HG02642 (cell line): Measurements from ENCODE around the gene TRAF3IP1.
A peak's percentile ranks its signal among the peaks of the same experiment; 100 is the strongest.
"Not testable (repeated sequence)": the region's sequence is repeated elsewhere in the genome, so short reads cannot be mapped to it uniquely, and the experiment has no call there.

Experiments used
- ATAC-seq: cut with Tn5 transposase; IDR thresholded peaks from one replicate; pipeline ENCODE4 v1.9.1; 2021; ENCODE audit warnings: mild to moderate bottlenecking; ENCODE audit not compliant: unreplicated experiment, poor library complexity

Gene TRAF3IP1

DNA sequence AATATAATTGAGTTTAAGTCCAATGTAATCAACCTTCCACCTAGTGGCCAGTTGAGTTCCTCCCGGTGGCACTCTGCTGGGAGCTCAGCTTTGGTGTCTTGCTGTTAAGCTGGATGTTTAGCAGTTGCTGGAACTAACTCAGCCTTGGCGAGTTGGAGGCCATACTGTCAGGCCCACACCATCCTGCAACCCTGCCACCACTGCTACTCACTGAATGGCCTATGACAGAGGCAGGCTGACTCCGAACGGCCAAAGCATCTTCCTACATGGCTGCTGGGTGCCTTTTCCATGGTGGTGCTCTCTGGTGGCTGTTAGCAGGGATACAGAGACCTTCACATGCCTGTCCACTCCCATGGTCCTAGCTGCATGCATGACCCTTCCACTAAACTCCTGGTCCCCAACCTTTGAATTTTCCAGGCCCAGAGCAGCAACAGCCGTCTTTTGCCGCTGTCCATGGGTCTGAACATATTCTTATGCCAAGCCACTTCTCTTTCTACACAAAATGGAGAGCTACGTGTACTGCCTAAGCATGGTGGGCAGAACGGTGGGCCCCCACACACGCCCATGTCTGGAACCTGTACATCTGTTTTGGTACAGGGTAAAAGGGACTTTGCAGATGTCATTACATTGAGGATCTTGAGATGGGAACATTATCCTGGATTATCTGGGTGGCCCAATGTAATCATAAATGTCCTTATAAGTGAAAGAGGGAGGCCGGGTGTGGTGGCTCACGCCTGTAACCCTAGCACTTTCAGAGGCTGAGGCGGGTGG is 15.0 kb upstream of the TRAF3IP1 start:
- no peak for ATAC-seq

DNA sequence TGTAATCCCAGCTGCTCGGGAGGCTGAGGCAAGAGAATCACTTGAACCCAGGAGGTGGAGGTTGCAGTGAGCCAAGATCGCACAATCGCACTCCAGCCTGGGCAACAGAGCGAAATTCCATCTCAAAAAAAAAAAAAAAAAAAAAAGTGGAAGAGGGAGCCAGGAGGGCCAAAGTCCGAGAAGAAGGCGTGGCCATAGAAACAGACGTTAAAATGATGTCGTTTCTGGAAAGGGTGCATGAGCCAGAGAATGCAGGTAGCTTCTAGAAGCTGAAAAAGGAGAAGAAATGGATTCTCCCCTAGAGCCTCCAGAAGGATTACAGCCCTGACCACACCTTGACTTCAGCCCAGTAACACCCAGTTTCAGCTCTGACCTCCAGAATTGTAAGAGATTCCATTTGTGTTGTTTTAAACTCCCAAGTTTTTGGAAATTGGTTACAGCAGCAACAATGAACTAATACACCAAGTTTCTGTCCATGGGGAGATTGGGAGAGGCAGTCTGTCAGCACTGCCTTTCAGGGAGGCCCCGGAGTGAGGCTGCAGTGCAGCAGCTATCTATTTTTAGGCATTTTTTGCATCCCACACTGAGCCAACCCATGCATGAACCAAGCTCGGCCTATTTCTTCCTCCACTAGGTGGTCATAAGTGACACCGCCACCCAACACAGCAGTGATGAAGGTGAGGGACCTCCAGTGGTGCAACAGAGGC is 14.2 kb upstream of the TRAF3IP1 start:
- ATAC-seq: no peak

DNA sequence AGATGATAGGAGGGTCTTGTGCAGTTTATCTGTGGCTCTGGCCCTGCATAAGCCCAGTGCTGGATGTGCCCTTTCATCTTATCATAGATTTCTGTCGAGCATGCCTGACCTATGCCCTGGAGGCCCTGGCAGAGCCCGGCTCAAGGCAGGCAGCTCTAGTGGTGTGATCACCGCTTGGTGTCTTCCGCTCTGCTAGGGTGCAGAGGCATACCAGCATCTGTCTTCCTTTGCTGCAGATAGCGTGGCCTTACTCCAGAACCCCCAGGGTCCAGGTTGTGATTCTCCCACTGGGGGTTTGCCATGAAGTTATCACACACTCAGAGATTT is 13.7 kb upstream of the TRAF3IP1 start:
- ATAC-seq: no peak

DNA sequence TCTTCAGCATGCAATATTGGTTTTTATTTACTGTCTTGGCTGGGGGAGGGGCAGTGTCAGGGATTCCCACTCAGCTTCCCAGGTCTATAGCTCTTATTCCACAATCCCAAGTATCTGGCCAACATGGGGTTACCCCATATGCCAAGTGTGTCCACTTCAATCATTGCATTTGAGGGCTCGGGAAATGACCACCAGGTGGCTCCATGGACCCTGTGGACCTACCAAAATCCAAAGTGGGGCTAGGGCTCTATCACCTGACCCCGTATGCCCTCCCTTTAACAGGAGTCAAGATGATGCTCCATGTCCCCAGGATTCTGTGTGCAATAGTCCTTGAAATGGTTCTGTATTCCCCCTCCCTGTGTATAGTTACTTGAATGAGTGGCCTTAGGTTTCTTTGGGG is 12.1 kb upstream of the TRAF3IP1 start:
- no peak for ATAC-seq

DNA sequence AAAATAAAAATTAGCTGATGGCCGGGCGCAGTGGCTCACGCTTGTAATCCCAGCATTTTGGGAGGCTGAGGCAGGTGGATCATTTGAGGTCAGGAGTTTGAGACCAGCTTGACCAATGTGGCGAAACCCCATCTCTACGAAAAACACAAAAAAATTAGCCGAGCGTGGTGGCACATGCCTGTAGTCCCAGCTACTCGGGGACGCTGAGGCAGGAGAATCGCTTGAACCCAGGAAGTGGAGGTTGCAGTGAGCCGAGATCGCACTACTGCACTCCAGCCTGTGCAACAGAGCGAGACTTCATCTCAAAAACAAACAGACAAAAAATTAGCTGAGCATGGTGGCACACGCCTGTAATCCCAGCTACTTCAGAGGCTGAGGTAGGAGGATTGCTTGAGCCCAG is 9.6 kb upstream of the TRAF3IP1 start:
- not testable (repeated sequence) for ATAC-seq

DNA sequence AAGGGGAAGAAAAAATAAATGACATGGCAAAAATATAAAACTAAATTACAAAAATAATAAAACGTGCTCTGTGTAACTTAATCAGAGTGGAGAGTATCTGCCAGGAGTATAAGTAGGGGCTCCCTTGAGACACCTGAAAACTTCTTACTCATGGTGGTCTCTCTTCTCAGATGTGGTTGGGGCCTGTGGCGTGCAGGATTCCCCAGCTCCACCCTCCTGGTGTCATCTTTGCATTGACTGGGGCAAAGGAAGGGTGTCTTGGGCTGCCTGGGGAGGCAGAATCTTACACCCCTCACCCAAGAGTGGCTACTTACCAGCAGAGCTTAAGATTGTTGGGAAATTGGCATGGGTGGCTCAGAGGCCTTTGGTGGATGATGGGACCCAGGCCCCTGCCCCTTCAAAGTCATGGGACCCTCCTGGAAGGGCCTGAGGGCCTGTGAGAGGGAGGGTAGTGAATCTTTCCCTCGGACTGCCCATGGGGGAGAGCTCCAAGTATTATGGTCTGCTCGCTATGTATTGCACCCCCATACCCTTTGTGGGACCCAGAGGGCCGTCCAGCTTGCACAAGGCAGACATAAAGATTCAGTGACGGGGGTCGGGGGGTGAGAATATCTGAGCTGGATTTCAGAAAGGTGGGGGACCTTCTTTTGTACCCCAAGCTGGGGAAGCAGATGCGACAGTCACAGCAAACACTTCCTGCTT is 6.9 kb upstream of the TRAF3IP1 start:
- no peak for ATAC-seq

DNA sequence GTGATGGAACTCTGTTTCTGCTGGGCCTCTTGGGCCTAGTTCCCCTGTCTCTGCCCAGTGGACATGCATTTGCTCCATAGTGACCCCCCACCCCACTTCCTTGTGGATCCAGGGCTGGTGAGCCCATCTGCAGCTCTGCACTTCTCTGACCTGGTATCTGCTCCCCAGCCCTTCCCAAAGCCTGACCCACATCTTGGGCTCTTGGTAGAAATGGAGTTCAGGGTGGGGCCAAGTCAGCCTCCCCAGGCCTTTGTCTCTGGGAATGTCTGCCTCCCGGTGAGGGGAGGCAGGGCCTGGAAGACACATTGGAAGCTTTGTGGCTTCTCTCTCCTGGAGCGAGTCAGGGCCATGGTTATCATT is 6.3 kb upstream of the TRAF3IP1 start:
- ATAC-seq: no peak

DNA sequence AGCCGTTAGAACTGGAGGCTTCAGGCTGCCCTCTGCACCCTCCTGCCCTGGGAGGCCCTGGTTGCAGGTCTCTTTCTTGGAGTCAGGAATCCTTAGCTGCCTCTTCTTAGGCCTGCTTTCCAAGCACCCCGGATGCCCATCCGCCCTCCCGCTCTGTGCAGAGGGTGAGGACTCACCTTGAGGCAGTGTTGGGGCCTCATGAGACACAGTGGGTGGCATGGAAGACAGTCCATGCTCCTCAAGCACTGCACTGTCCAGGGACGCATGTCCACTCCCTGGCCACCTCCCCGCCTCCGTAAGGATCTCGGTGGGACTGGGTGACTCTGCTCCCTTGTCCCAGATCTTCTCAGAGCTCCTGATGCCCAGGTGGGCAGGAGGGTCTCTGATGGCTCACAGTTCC is 5.7 kb upstream of the TRAF3IP1 start:
- ATAC-seq: no peak

DNA sequence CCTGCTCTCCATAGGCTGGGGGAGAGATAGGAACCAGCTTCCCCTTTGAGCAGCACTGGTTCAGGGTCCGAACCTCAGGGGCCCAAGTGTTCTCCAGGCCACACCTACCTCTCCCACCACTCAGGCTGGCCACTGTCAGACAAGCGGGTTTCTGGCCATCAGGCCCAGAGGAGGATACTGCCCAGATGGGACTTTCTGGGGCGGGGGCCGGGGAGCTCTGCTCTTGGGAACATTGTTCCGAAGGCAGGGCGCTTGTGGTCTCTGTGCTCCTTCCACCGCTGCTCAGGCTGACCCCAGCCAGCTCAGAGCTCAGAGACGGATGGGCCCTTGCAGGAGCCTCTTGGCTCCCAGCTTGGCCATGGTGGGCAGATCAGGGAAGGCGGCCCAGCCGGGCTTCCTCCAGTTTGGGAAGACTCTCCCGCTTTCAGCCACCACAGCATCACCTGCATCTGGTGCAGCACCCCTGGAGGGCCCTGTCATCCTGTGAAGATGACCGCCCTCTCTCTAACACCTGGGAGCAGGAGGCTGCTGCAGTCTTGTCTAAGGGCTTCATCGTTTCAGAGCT is 5.2 kb upstream of the TRAF3IP1 start:
- no peak for ATAC-seq

DNA sequence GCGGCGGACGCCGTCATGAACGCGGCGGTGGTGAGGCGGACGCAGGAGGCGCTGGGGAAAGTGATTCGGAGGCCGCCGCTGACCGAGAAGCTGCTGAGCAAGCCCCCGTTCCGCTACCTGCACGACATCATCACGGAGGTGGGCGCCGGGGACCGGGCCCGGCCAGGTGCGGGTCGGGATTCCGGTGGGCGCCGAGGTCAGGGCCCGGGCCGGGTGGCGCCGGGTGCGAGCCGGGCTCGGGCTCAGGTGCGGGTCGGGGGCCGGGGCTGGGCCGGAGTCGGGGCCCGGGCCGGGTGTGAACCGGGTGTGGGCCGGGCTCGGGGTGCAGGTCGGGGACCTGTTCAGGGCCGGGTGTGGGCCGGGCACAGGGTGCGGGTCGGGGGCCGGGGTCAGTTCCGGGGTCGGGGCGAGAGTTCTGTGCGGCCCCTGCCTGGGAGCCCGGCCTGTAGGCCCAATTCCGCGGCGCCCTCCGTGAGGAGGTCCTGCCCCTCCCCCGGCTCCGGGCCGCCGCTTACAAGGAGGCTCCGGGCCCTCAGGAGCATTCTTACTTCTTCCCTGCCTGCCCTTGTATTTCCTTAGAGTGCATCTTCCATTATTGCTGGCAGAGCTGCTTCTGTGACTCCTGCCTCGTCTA is 447 bp downstream of the TRAF3IP1 start:
- ATAC-seq: peak; percentile 41

DNA sequence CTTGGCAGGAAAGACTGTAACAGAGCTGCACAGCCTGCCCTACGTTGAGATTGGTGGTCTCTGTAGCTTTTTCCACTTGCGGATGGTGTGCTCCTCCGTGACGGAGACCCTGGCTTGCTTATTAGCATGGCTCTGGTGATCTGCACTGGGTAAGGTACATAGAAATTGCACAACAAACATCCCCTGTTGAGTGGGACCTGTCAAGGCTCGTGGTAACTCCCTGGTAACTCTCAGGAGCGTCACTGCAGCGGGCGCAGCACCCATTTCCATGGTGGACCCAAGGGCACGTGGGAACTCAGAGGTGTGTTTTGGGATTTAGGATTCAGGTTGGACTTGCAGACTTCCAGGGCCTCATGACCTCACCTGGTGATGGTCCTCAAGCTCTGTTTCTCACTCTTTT is 1.1 kb downstream of the TRAF3IP1 start:
- ATAC-seq: no peak

DNA sequence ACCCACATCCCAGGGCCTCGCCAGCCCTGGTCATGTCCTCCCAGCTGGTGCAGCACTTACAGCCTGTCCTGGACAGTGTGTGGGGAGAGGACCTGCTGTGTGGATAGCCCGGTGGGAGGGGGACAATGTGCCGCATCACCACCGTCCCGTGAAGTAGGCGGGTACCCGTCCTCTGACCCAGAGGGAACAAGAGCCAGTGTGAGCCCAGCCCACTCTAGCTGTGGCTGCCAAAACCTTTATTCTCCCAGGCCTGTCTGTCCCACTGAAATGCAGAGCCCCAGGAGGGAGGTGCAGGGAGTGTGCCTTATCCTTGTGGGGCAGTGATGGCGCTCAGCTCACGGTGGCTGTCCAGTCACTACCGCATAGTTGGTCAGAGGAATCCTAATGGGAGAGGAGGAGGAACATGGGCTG is 1.7 kb downstream of the TRAF3IP1 start:
- ATAC-seq: no peak

DNA sequence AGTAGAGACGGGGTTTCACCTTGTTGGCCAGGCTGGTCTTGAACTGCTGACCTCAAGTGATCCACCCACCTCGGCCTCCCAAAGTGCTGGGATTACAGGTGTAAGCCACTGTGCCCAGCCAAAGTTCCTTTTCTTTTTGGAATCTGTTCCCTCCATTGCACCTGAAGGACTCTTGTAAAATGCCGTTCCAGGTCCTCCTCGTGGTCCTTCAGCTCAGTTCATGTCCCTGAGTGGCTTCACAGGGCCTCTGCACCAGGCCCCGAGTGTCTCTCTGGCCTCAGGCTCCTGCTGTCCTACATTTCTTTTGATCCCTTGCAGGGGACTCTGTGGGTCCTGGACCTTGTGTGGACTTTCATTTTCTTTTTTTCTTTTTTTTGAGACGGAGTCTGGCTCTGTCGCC is 3.9 kb downstream of the TRAF3IP1 start:
- not testable (repeated sequence) for ATAC-seq

DNA sequence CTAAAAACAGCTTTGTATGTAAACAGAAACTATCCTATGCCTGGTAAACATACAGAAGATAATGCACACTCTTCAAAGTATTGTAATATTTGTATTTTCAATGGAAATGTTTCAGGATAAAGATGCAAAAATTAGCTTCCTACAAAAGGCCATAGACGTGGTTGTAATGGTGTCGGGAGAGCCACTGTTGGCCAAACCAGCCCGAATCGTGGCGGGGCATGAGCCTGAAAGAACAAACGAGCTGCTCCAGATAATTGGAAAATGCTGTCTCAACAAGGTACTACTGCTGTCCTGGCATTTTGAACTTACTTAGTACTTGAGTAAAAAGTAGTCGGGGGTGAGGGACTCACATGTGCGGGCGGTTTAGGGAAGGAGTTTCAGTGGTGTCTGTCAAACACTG is 5.4 kb downstream of the TRAF3IP1 start:
- no peak for ATAC-seq

DNA sequence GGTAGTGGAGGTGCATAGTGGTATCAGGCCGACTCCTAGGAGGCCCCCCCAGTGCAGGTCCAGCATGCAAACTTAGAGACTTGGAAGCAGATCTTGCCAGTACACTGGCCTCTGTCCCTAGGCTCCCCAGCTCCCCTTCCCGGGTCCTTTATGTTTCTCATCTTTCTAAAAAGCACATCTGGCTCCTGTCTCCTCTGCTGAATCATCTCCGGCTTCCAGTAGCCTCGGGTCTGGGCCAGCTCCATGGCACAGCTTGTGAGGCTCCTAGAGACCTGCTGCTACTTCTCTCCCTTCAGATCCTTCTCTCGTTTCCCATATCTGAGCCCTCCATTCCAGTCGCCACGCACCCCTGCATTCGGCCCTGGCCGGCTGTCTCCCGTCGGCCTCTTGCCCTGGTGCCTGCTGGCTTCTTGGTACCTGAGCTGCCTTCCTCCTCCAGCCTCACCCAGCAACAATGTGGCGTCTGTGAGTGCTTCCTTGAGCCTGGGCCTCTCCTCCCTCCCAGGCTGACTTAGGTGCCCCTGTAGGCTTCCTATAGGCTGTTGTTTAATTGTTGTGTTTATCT is 6.6 kb downstream of the TRAF3IP1 start:
- no peak for ATAC-seq

DNA sequence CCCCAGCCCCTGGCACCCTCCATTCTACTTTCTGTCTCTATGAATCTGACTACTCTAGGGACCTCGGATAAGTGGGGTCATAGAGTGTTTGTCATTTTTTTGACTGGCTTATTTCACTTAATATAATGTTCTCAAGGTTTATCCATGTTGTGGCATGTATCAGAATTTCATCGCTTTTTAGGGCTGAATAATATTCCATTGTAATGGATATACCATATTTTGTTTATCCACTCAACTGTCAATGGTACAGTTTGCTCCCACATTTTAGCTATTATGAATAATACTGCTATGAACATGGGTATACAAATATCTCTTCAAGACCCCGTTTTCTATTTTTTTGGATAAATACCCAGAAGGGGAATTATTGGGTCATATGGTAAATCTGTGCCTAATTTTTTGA is 7.4 kb downstream of the TRAF3IP1 start:
- ATAC-seq: no peak

DNA sequence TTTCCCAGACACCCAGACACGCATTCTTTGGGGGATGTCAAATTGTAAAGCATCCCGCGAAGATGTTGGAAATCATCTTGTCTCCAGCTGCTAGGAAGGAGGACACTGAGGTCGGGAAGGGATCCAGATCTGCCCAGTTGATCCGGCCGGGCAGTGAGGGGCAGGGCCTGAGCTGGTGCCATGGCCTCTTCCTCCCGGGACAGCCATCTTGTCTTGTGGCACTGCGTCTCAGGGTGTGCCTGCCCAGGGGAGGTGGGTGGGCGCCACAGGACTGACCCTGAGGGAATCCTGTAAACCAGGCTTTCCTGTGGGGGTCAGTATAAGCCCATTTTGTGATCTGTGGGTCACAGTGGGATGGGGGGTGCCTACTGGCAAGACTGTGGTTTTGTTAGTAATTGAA is 10.1 kb downstream of the TRAF3IP1 start:
- no peak for ATAC-seq

DNA sequence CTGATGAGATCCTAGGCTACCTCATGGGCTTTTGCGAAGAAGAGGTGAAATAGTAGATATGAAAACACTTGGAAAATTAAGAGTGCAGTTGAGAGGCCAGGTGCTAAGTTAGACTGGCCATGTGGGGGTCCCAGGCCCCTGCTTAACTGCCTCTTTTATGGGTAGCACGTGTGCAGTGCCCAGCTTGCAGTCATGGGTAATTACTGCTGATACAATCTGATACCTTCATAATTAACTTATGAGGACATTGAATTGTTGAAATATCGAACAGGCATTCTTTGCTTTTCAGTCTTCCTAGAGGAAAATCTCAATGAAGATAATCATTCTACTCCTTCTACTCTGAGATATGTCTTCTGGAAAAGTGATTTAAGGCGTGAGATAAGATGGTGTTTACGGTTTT is 11.6 kb downstream of the TRAF3IP1 start:
- no peak for ATAC-seq

DNA sequence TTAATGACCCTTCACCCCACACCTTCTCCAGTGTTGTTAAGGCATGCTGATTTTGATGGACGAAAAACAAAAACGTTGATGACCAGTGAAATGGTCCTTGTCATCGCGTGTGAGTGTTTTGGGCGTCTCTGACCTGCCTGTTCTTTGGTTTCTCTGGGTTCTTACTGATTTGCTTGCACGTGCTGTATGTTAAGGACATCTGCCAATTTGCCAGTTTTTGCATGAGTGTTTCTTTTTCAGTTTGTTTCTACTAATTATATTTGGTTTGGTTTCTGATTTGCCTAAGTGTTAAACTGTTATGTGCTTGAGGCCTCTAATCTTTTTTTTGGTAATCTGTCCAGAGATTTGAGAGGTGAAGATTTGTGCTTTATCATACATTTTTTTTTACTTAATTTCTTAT is 14.6 kb downstream of the TRAF3IP1 start:
- no peak for ATAC-seq

DNA sequence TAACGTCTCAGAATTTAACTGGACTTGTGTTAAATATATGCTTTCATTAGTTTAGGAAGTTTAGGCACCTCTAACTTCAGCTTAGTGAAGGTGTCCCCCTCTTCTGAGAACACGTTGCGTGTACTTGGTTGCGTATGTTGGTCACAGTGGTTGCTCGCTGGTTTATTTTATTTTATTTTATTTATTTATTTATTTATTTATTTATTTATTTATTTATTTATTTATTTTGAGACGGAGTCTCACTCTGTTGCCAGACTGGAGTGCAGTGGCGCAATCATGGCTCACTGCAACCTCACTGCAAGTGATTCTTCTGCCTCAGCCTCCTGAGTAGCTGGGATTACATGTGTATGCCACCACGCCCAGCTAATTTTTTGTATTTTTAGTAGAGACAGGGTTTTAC is 15.3 kb downstream of the TRAF3IP1 start:
- not testable (repeated sequence) for ATAC-seq

DNA sequence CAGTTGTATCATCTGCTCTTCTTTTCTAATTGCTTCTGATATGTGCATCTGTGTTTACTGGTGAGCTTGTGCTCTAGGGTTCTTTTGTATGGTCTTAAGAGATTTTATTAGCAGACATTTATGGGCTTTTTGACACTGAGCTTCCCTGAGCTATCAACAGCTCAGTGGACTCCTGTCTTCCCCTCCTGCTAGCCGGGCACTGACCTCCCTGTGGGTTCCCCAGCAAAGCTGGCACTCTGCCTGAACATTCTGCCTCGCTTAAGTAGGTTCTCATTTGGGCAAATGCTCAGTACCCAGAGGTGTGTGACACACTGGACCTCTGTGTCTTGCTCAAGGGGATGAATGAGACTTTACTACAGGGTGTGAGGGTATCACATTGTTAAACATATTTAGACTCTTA is 15.8 kb downstream of the TRAF3IP1 start:
- no peak for ATAC-seq
